WERI-Rb-1 (cell line): Measurements from ENCODE around the gene MAP2K4.

ENCODE experiments used
- DNase-seq: peaks from one replicate; pipeline ENCODE4 v3.0.0-alpha.2; 2020
- H3K27ac ChIP-seq: fragments of 250-450 bp; sonication (Bioruptor Pico); 2 replicates; pipeline ENCODE4 v1.5.1; 2020; ENCODE audit warnings: mild to moderate bottlenecking, moderate library complexity
- H3K27me3 ChIP-seq: fragments of 250-450 bp; sonication (Bioruptor Pico); 2 replicates; pipeline ENCODE4 v1.5.1; 2021; ENCODE audit warnings: mild to moderate bottlenecking, low read depth, moderate library complexity; ENCODE audit not compliant: insufficient read depth, severe bottlenecking
- H3K36me3 ChIP-seq: fragments of 250-450 bp; sonication (Bioruptor Pico); 2 replicates; pipeline ENCODE4 v1.5.1; 2020; ENCODE audit warnings: mild to moderate bottlenecking, moderate library complexity
- H3K4me3 ChIP-seq: 2 replicates; pipeline ENCODE4 v1.5.1; 2011; ENCODE audit warnings: low read depth, mild to moderate bottlenecking, control low read depth, low read length
- H3K9me3 ChIP-seq: fragments of 250-450 bp; sonication (Bioruptor Pico); 2 replicates; pipeline ENCODE4 v1.5.1; 2021; ENCODE audit warnings: mild to moderate bottlenecking, moderate library complexity; ENCODE audit not compliant: severe bottlenecking
- TF ChIP-seq, protein P1 (sequence below): IDR thresholded peaks from 2 replicates; pipeline ENCODE4 v1.5.1; 2011; ENCODE audit warnings: low read depth, mild to moderate bottlenecking, control low read depth, inconsistent platforms, low read length

The MAP2K4 gene

GRCh38 chr17:12095522-12095921, 74.8 kb downstream of the MAP2K4 start:
- TF ChIP-seq, protein P1, sequence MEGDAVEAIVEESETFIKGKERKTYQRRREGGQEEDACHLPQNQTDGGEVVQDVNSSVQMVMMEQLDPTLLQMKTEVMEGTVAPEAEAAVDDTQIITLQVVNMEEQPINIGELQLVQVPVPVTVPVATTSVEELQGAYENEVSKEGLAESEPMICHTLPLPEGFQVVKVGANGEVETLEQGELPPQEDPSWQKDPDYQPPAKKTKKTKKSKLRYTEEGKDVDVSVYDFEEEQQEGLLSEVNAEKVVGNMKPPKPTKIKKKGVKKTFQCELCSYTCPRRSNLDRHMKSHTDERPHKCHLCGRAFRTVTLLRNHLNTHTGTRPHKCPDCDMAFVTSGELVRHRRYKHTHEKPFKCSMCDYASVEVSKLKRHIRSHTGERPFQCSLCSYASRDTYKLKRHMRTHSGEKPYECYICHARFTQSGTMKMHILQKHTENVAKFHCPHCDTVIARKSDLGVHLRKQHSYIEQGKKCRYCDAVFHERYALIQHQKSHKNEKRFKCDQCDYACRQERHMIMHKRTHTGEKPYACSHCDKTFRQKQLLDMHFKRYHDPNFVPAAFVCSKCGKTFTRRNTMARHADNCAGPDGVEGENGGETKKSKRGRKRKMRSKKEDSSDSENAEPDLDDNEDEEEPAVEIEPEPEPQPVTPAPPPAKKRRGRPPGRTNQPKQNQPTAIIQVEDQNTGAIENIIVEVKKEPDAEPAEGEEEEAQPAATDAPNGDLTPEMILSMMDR, result no peak
- no peak for DNase-seq

DNA sequence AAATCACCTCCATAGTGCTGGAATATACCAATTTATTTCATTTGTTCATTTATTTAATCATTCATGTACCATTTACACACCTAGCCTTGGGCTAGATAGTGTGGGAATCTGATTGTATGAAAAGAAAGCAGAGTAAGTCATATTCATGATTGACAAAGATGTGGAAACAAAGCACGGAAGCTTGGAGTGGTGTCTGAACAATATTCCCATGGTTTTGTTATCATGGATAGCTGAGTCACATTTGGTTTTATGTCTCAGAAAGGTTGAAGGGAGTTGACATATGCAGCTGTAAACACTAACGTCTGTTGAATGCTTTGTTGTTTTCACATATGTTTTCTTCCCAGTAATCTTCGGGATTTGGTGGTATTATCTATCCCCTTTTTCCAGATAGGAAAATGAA, 76.6 kb downstream of the MAP2K4 start:
- Histone ChIP-seq H3K9me3 (no peaks in the 10 kb centered on the region), H3K27ac (no peak overlapping the region), H3K4me3 (no peak overlapping the region), H3K36me3 (peaks cover 7% of the 10 kb centered on the region; the same call in 1 of the 2 replicates), H3K27me3 (no peaks in the 10 kb centered on the region)
- TF ChIP-seq, protein P1, result no peak
- no peak for DNase-seq

More at GRCh38 chr17:12095522-12095921, 74.8 kb downstream of the MAP2K4 start:
- no peaks in the 10 kb centered on the region for H3K27me3 ChIP-seq
- no peak overlapping the region for H3K27ac ChIP-seq
- H3K36me3 ChIP-seq, result peaks cover 7% of the 10 kb centered on the region; the same call in 1 of the 2 replicates
- H3K4me3 ChIP-seq, result no peak overlapping the region
- H3K9me3 ChIP-seq, result no peaks in the 10 kb centered on the region

- Histone ChIP-seq H3K36me3 (peaks cover 7% of the 10 kb centered on the region; the same call in 1 of the 2 replicates), H3K27me3 (no peaks in the 10 kb centered on the region), H3K27ac (no peak overlapping the region), H3K4me3 (no peak overlapping the region), H3K9me3 (no peaks in the 10 kb centered on the region)
- DNase-seq, result no peak
- TF ChIP-seq, protein P1, result no peak
Observed at GRCh38 chr17:12098568-12098967, 77.9 kb downstream of the MAP2K4 start.

DNA sequence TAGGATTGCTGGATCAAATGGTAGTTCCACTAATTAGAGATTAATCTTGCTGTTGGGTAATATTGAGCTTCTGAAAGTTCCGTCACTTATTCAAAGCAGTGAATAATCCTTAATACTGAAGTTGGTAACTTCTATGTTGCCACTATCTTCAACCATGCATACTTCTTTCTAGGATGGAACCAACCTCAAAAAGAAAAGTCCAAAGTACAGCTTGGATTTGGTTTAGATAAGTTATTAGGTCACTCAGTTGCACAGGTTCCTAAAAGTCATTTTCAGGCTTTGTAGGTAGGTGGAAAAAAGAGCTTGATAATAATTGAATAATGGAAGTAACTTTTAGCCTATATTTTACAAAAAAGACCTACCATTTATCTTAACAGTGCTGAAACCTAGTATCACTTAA, 78.7 kb downstream of the MAP2K4 start:
- Histone ChIP-seq H3K9me3 (no peaks in the 10 kb centered on the region), H3K36me3 (peaks cover 7% of the 10 kb centered on the region; the same call in 1 of the 2 replicates), H3K4me3 (no peak overlapping the region), H3K27me3 (no peaks in the 10 kb centered on the region), H3K27ac (no peak overlapping the region)
- DNase-seq, result no peak
- TF ChIP-seq, protein P1, result no peak

DNA sequence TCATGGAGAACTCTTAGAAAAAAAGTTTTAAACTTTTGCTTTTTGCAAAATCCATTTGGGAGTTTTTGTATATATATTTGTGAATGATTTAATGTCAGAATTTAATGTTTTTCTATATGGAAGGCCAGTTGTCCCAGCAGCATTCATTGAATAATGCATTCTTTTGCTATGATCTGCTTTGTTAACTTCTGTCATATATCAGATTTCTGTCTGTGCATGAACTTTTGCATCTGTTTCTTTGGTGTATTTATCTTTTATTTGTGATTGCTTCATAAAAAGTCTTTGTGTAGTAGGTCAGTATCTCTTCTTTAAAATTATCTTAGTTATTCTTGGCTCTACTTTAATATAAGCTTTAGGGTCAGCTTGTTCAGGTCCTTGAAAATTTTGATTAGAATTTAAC, 84.2 kb downstream of the MAP2K4 start:
- Histone ChIP-seq H3K9me3 (no peaks in the 10 kb centered on the region), H3K4me3 (no peak overlapping the region), H3K27me3 (no peaks in the 10 kb centered on the region), H3K36me3 (no peaks in the 10 kb centered on the region; the same call in 1 of the 2 replicates), H3K27ac (no peak overlapping the region)
- TF ChIP-seq, protein P1, result no peak
- DNase-seq, result no peak

DNA sequence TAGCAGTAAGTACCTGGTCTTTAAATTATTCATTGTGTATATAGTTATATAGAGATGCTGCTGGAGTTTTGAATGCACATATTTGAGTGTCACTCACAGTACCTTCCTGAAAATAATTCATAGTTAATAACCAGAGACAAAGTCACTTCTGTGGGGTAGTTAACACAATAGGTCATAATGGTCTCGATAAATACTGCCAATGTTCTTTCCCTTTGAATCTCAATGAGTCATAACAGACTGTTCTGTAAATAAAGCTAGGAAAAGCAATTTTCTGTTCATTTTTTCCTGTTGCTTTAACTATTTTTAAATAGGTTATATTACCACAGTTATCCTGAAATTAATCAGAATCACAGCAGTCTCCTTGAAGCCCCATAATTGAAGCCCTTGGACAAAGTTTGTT, 87.2 kb downstream of the MAP2K4 start:
- Histone ChIP-seq H3K9me3 (no peaks in the 10 kb centered on the region), H3K36me3 (peaks cover 3% of the 10 kb centered on the region; the same call in 1 of the 2 replicates), H3K27ac (no peak overlapping the region), H3K4me3 (no peak overlapping the region), H3K27me3 (no peaks in the 10 kb centered on the region)
- DNase-seq, result no peak
- TF ChIP-seq, protein P1, result no peak
